GM18511 (cell line): ENCODE results near the gene SLAMF7.
A peak's percentile ranks its signal among the peaks of the same experiment; 100 is the strongest.
"Not testable (repeated sequence)": the region's sequence is repeated elsewhere in the genome, so short reads cannot be mapped to it uniquely, and the experiment has no call there.

Source experiments
- ATAC-seq: cut with Tn5 transposase; IDR thresholded peaks from one replicate; pipeline ENCODE4 v1.9.1; 2021; ENCODE audit warnings: mild to moderate bottlenecking, moderate library complexity; ENCODE audit not compliant: unreplicated experiment

The SLAMF7 gene, protein sequence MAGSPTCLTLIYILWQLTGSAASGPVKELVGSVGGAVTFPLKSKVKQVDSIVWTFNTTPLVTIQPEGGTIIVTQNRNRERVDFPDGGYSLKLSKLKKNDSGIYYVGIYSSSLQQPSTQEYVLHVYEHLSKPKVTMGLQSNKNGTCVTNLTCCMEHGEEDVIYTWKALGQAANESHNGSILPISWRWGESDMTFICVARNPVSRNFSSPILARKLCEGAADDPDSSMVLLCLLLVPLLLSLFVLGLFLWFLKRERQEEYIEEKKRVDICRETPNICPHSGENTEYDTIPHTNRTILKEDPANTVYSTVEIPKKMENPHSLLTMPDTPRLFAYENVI

DNA sequence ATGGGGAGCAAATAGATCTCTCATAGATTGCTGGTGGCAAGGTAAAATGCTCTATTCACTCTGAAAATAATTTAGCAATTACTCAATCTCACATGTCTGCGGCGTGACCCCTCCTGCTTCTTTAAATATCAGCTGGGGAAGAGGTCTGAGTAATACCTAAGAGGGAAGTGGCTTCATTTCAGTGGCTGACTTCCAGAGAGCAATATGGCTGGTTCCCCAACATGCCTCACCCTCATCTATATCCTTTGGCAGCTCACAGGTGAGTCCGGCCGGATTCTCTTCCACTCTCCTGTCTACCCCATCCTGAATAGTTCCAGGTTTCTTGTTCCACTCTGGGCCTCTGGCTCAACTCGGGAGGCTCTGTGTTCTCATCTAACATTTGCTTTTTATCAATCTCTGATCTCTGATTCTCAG is at the start of gene SLAMF7:
Gene SLAMF7, plus strand, starts transcription at position 150 of the 414 bp plus-strand sequence. Its CDS starts 55 bp downstream, at position 205.
- peak; percentile 68 for ATAC-seq

DNA sequence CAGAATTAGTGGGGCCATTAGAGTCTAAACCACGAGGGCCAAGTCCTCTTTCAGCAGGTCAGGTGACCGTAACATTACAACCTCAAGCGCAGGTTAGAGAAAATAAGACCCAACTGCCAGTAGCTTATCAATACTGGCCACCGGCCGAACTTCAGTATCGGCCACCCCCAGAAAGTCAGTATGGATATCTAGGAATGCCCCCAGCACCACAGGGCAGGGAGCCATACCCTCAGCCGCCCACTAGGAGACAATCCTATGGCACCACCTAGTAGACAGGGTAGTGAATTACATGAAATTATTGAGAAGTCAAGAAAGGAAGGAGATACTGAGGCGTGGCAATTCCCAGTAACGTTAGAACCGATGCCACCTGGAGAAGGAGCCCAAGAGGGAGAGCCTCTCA is 46.7 kb upstream of the SLAMF7 start:
- ATAC-seq, result not testable (repeated sequence)

DNA sequence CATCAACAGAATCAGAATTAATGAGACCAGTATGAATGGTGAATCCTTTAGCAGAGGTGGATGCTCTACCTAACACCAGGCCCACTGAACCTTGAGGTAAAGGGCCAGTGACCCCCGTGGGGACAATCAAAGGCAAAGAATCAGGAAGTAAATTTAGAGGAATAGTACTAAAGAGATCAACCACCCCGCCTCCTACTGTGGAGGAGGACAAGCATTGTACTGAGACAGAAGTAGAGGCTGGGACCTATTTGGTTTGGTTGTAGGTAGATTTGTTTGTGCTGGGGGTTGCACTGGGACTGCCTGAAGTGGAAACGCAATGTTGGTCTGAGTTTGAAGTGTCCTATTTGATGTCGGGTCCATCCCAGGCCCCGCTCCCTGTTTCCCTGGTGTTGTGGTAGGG is 36.9 kb upstream of the SLAMF7 start:
- ATAC-seq, result no peak

DNA sequence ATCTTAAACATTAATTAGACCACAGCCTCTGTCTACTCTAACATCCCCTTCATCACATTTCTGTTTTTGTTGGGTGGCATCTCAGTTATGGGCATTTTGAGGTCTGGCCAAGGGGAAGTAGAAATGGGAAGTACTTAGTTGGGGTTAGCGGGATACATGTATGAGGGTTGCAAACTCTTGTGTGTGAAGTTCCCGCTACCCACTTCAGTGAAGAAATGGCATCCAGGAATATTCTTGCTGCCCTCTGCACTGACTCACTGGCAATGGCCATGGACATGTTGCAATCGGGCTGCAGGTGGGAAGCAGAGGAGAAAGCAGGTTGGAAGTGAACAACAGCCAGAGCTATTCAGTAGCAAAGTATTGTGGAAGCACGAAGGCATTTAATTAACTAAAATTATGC is 34.8 kb upstream of the SLAMF7 start:
- no peak for ATAC-seq

DNA sequence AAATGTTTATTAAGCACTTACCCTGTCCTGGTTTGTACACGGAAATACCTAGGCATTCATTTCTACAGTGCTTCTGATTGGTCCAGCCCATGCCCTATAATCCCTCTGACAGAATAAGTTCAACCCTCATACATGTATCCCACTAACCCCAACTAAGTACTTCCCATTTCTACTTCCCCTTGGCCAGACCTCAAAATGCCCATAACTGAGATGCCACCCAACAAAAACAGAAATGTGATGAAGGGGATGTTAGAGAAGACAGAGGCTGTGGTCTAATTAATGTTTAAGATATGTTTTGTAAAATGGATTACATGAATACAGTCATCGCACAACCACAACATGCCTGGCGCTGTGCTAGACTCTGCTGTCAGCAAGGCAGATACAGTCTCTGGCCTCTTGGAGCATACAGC is 33.8 kb upstream of the SLAMF7 start:
- not testable (repeated sequence) for ATAC-seq

DNA sequence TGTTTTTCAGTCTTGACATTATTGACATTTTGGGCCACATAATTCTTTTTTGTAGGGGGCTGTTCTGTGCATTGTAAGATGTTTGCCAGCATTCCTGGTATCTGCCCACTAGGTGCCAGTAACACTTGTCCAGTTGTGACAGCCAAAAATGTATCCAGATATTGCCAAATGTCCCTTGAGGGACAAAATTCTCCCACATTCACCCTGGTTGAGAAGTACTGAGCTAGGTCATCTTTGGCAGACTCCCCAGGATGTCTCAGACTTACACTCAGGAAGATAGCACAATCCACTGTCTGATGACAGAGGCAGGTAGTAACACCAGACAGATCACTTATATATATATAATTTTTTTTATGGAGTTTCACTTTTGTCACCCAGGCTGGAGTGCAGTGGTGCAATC is 33.3 kb upstream of the SLAMF7 start:
- no peak for ATAC-seq

DNA sequence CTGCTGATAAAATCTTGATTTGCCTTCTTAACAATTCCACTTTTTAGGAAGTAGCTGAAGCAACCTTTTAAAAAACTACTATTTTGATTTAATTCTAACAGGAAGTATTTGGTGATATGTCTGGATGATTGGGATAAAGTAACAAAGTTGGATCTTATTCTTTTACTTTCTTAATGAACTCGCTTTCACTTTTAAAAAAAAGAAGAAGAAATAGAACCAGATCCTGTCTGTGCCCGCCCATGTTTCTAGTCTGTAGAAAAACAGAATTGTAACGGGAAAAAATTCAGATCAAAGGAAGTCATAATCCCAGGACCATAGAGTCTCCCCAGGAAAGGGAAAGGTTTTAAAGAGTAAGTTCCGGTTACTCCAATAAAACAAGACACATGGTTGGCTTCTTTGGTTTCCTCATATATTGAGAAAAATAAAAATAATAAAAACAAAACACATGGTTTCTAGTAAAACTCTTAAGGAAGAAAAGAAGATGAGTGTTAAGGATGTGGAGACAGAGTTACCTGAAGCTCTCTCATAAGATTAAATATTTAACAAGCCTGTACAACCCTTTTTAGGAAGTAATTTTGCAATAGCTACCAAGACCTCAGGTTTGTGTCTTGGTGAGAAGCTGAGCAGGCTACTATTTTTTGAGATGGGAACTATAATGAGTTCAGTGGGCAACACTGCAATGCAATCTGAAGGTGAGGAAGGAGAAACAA is 32.4 kb upstream of the SLAMF7 start:
- no peak for ATAC-seq

DNA sequence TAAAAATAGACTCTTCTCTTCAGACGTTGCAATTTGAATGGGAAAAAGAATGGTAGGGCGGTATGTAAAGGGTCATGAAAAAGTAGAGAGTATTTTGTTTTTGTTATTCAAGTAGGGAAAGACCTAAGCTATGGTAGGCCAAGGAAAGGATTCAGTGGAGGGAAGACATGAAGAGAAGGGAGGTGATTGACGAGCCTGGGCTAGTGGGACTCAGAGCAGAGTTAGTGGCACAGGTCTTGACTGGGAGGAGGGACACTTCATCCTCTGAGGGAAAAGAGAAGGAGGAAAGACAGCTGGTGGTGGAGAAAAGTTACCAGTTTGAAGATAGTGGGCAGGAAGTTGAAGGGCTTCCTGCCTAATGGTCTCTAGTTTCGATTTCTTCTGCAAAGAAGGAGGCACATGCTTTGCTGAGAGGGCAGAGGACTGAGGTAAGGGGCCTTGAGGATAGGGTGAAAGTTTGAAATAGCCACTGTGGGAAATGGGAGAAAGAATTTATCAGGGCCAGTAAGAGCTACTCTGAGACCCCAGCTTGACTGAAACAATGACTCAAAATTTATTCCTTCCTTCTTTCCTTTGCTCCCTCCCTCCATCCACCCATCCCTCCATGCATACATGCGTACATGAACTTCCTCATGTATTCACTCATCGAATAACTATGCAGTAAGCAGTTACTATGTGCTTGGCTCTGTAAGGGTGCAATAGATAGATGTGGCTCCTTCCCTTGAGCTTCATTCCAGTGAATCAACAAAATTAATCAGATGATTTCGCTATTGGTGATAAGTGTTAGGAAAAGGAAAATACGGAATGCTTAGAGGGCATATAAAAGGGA is 31.6 kb upstream of the SLAMF7 start:
- ATAC-seq, result no peak

DNA sequence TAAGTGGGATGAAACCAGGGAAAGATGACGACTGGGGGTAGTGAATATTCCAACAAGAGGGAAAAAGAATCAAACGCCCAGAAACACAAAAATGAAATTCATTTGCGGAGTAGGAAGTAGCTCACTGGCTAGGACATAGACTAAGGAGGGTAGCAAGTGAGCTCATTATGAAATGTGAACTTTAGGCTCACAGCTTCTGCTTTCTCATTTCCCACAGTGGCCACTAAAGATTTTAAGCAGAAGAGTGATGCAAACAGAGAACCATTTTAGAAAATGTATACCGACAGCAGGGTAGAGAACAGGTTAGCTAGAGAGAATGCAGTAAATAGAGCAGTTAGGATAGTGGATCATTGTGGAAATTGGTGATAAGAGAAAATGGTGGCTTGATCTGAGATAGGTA is 30.9 kb upstream of the SLAMF7 start:
- ATAC-seq, result no peak

DNA sequence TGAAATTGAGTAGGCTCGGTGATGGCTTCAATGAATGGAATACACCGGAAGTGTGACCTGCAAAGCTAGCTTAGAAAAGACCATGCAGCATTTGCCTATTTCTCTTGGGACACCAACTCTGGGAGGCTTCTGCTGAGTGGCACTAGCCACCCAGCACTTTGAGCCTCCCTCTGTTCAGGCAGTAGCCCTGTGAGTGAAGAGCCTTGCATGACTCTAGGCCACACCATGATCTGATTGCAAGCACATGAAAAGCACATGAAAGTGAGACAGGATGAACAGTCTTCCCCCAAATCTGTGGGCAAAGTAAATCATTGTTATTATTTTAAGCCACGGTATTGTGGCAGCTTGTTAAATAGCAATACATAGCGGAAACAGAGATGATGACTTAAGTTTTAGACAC is 30.2 kb upstream of the SLAMF7 start:
- peak; percentile 41 for ATAC-seq

DNA sequence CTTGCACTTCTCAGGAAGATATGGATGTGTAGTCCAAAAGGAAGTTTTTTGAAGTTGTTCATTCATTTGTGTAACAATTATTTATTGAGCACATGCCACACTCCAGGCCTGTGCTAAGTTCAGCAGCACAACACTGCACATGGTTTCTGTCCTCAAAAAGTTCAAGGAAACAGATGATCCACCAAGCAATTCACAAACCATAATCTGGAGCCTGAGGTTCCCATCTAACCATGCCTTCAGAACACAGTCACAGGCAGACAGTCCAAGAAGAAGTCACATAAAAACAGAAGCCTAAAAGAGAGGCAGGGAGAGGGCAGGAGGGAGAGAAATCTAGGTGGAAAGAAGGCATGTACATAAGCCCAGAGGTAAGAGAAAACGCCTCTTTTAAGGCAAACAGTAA is 29.3 kb upstream of the SLAMF7 start:
- ATAC-seq, result no peak

DNA sequence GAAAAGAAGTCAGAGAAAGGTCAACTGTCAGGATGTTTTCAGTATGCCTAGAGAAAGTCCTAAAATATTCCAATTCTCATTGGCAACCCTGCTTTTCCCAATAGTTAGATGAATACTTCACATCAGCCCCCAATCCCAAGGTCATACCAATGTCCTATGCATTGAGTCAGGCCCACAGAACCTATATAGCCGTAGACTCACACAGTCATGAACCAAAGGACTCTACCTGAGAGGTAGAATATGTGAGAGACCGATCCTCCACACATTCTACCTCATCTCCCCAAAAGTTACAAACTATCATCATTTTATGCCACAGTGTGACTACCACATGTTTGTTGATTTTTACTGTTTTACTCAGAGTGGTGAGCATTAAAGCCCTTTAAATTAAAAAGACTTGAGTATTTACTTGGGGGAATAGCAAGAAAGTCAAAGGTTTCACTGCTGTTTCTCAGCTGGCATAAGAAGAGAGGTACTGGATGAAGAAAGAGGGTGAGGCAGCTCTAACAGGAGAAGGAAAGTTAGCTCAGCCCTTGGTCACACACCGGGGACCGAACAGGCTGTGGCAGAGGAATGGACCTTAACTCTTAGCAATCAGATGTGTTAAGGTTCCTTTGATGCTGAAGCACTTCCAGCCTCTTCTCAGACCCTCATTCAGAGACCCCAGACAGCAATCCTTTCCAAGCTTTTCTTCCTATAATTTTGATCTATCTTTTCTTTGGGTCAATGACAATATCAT is 28.4 kb upstream of the SLAMF7 start:
- no peak for ATAC-seq

DNA sequence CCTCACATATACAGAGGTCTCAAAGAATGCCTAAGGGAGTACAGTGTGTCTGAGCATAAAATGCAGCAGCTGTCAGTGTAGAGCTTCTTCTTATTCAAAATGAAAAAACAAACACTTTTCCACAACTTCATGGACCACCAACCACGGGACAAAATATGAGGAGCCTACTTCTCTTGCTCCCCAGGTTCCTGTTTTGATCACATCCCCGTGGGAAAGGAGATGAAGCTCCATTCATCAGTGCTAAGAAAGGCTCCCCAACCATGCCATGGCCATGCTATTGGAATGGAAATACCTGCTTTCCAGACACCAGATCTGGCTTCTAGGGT is 27.8 kb upstream of the SLAMF7 start:
- ATAC-seq, result no peak

DNA sequence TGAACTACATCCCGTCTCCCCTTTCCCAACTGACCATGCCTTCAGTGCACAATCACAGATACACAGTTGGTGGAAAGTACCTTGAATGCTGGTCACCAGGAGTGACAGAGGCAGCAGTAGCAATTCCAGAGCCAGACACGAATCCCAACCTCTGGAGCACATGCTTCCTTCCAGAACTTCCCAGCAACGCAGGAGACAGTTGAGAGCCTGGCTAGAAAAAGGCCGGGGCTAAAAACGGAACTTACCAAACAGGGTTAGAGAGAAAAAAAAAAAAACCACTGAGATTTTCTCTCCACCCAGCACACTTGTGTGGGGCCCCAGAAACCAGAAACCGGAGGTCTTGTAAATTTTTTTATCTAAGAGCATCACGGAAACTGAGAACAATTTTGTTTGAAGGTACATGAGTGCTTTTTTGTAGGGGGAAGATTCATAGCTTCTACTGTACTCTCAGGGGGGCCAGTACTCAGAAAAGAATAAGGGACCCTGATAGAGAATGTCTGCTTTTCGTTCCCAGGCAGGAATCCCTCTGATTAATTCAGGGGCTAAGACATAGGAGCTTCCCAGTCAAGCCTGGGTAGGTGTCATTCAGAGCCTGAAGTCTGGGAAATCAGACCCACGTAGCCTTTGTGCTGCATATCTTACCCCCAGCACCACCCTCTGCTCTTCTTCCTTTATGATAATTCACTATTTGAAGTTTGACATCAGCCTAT is 27.3 kb upstream of the SLAMF7 start, which contains the start of gene CD48:
Gene CD48, minus strand, starts transcription at position 221 of the 710 bp plus-strand sequence. Its CDS starts 59 bp downstream, at position 162.
- peak; percentile 36 for ATAC-seq

DNA sequence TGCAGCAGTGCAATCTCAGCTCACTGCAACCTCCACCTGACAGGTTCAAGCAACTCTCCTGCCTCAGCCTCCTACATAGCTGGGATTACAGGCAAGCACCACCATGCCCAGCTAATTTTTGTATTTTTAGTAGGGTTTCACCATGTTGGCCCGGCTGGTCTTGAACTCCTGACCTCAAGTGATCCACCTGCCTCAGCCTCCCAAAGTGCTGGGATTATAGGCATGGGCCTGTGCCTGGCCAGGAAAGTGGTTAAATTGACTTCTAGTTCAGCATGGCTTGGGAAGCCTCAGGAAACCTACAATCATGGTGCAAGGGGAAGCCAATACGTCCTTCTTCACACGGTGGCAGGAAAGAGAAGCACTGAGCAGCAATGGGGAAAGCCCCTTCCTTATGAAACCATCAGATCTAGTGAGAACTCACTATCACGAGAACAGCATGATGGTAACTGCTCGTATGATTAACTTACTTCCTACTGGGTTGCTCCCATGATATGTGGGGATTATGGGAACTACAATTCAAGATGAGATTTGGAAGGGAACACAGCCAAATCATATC is 26.4 kb upstream of the SLAMF7 start:
- peak; percentile 54 for ATAC-seq

DNA sequence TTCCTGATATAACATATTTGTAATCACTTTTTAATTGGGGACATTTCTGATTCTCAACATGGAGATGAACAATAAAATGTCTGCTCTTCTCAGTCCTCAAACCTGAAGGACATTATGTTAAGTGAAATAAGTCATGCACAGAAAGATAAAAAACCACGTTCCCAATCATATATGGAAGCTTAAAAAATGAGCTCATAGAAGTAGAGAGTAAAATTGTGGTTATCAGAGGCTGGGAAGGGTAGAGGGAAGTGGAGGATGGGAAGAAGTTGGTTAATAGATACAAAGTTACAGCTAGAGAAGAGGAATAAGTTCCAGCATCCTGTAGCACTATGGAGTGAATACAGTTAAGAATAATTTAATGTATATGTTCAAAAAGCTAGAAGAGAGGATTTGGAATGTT is 25.9 kb upstream of the SLAMF7 start:
- ATAC-seq, result no peak

DNA sequence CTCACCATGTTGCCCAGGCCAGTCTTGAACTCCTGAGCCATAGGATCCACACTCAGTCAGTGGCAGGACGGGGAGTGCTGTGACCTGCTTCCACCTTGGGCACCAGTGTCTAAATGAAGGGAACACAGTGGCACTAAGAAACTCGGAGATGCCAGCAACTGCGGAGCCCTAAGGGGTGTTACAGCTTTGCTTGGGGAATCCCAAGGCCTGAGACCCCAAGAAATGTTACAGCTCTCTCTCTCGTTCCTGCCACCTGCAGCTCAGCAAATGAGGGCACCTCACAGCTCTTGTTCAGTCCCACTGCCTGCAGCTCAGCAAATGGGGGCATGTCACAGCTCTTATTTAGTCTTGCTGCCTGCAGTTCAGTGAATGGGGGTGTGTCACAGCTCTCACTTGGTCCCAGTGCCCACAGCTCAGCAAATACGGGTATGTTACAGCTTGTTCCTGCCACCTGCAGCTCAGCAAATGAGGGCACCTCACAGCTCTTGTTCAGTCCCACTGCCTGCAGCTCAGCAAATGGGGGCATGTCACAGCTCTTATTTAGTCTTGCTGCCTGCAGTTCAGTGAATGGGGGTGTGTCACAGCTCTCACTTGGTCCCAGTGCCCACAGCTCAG is 24.9 kb upstream of the SLAMF7 start:
- not testable (repeated sequence) for ATAC-seq

DNA sequence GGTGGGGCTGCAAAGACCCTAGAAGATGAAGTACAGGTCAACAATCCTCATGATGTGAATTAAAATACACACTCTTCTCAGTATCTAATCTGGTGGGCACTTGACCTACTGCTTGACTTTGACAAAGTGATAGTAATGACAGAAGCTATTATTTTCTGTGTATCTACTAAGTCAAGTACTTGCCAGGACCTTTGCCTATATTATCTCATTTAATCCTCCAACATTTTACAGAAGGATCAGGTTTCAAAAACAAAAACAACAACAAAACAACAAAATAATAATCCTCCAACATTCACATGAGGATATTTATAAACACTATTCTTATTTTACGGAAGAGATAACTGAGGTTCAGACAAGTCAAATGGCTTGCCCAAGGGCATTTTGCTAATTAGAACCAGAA is 23.0 kb upstream of the SLAMF7 start:
- no peak for ATAC-seq

DNA sequence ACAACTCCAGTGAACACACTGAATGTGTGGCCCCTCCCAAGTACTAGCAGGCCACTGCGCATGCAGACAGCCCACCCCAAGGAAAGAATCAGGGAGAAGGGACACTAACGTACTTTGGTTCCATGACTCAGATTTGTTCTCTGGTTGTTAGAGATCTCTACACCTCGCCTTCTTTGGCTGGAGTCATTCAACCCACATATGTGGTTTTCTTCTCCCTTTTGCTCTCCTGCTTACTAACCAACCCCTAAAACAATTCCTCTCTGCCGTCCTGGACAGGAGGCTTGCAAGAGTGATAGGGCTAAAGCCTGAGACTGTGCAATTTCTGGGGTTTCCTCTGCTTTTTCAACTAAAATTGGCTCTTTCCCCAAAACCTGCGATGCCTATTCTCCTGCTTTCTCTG is 21.7 kb upstream of the SLAMF7 start:
- ATAC-seq, result no peak

DNA sequence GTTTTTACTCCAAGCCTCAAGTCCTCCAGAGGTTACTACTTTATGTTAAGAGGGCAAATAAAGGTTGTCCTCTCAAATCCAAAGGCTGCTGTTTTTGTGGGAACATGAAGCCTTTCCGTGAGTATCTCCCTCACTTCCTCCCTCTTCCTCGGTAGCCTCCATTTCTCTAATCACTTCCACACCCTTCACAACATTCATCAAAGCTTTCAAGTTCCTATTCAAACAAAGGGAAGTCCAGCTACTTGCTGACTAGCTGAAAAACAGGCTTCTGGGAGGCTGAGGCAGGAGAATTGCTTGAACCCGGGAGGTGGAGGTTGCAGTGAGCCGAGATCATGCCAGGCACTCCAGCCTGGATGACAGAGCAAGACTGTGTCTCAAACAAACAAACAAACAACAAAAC is 20.8 kb upstream of the SLAMF7 start:
- no peak for ATAC-seq
